PC-3 (cell line): ENCODE measurements around the gene QPCTL.

Experiments
- CTCF ChIP-seq: fragments of 300-600 bp; sonication (generic); conservative IDR thresholded peaks from 2 replicates; pipeline ENCODE4 v1.5.1; 2017; ENCODE audit warnings: antibody characterized with exemption, low read depth, mild to moderate bottlenecking, low read length
- EZH2 ChIP-seq: fragments of 300-600 bp; sonication (generic); IDR thresholded peaks from one replicate; pipeline ENCODE4 v1.6.1; 2017; ENCODE audit warnings: antibody characterized with exemption, mild to moderate bottlenecking, low read length; ENCODE audit not compliant: unreplicated experiment

- TF ChIP-seq CTCF (no peak), EZH2 (no peak)
Measured at GRCh38 chr19:45682117-45682516, 10.3 kb upstream of the QPCTL start.
